Left renal pelvis (tissue), 4 donors: Measurements from ENCODE around the gene STKLD1. TPM values are rescaled to one million over a fixed set of nuclear protein-coding genes. Genes with fewer than 3 reads are reported as not detected.

Experiments
- DNase-seq, 4 donors: peaks; one replicate each; pipeline ENCODE4 v3.0.0-alpha.2; 2013; ENCODE audit warnings: low read depth in 4 of 4, low spot score in 3 of 4
- polyA plus RNA-seq, 4 donors: library from polyadenylated mRNA; unstranded; fragments of 120-200 nt; gene quantifications; one replicate each; pipeline ENCODE4 v1.2.1, GENCODE V29; 2013; ENCODE audit not compliant: insufficient read length in 4 of 4

The STKLD1 gene
- polyA plus RNA-seq, 4 donors = 2.9 to 6.7 (median 4.5) TPM

DNA sequence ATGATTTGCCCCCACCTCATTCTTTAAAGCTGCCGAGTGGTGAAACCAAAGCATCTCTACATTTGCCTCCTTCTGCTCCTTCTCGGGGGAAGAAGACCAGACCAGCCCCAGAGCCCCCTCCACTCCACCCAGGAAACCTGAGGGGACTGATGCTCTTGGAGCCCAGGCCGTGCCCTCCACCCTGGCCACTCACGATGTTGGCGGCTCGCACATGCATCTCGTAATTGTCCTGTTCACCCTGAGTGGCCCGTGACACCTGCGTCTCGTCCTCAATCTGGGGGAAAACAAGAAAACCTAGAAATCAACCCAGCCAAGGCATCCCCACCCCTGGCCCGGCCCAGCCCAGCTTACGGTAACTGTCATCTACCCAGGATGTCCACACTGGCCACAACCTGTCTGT, 31.2 kb upstream of the STKLD1 start:
- no peak for DNase-seq

DNA sequence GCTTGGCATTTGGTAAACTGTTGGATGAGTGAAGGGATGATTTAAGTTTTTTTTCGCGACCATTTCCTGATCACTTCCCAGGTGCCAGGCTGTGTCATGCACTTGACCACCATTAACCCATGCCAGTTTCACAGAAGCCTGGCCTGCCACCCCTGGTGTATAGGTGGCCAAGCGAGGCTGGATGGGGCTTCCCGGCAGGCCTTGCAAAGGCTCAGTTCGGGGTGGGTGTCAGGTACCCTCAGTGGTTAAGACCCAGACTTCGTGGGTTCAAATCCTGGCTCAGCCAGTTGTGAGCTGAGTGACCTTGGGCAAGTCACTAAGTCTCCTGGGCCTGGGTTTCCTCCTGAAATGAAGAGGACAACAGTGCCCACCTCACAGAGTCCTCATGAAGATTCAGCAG, 30.6 kb upstream of the STKLD1 start:
- DNase-seq = no peak

DNA sequence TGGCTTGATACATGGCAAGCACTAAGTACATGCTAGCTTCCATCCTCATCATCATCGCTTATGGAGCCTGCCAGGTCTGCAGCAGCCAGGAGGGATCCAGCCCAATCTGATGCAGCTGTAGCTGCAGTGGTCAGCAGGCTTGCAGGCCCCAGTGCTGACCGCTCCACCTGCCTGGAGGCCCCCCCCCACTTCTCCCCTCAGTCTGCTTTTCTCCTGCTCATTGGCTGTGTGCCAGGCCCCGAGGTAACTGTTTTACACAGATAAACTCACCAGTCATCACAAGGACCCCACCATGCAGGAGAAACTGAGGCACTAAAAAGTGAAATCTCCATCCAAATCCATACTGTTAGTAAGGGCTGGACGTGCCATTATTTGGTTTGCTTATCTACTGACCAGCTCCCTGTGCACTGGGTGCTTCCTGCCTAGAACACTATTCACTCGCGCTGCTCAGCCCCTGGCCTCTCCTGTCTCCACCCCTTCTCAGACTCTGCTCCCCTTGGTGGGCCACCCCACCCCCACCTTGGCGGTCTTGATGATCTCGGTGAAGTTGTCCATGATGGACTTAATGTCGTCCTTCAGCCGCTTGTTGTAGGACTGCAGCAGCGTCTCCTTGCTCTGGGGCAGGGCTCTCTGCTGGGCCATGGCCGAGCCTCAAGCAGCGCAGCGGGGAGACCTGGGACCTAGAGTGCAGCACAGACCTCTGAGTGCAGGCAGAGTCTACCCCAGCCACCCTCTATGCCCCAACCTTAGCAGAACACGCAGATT, 30.0 kb upstream of the STKLD1 start:
- DNase-seq = no peak

DNA sequence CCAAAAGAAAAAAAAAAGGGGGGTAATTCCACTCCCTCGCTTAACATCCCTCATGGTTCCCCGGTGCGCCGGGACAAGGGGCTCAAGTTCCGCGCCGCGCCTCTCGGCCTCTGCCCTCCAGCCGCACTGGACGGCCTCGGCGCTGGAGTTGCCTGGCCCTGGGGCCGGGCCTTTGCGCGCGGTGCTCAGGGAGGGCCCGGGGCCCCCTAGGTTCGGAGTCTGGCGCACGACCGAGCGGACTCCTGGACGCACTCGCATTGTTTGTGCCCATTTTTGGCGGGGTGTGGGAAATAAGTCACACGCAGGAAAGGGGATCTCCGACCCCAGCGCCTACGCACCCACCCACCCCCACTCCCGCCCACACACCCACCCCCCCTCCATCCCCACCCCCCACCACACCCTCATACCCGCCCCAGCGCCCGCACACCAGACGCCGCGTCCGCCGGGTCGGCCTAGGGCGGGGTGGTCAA, 28.6 kb upstream of the STKLD1 start:
- DNase-seq = no peak

DNA sequence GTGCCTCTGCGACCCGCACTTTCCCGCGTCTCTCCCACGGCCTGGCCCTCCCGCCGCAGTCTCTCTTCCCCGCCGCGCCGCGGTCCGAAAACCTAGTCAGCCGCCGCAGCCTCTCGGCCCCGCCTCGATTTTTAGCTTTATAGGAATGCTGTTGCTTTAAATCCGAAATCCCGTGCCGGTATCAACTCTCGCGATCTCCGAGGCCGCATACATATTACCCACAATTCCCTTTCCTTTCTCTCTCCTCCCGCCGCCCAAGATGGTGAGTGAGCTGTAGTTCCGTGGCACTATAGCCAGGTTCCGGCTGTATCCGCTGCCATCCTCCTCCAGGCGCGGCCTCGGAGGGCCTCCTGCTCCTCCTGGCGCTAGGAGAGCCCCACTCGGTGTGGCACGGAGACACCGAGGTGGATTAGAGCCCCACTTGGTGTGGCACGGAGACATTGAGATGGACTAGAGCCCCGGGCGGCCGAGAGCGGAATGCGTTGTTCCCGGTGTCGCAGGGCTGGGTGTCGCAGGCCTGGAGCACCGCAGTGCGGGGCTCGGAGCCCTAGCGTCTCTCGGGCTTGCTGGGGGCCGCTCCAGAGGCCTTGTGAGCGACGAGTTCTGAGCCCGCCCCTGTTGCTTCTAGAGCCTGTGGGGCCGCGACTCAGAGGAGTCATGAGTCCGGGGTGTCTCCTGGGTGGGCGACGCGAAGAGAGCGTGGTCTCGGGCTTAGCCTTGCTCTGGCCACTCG, 28.0 kb upstream of the STKLD1 start, which contains the start of the genes MED22 and RPL7A:
TSS of gene MED22 (minus strand) at position 147 of the 733 bp plus-strand sequence. CDS start 1,469 bp downstream, outside the sequence.
TSS of gene RPL7A (plus strand) at position 234 of the 733 bp plus-strand sequence. CDS start at position 260, 26 bp downstream.
- DNase-seq = peak; percentile 90 to 95 (median 92)

DNA sequence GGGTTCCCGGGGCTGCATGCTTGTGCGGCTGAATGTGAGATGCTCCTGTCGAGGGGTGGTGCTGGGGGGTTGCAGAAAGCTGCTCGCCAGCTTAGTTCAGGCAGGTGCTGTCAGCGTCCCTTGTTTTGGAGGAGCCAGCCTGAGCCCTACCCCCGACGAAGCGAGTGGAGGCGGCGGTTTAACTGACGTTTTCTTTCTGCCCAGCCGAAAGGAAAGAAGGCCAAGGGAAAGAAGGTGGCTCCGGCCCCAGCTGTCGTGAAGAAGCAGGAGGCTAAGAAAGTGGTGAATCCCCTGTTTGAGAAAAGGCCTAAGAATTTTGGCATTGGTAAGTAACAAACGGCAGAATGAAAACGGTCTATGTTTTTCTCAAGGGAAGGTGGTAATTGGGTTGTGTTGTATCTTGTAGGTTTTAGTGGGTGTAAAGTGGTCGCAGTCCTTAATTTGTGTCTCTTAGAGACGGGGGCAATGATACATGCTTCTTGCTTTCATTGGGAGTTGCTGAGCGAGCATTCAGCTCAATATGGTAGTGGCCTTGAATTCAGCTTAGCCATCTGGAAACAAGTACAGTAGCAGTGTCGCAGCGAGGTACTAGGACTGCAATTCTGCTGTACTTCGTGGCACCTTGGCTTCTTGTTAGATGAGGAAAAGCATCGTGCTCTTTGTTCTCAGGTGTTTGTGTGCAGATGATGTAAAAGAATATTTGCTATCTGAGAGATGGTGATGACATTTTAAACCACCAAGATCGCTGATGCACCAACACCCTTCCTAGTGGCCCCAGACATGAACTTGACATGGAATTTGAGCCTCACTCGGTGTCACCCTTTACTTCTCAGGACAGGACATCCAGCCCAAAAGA, 27.2 kb upstream of the STKLD1 start:
- no peak for DNase-seq

DNA sequence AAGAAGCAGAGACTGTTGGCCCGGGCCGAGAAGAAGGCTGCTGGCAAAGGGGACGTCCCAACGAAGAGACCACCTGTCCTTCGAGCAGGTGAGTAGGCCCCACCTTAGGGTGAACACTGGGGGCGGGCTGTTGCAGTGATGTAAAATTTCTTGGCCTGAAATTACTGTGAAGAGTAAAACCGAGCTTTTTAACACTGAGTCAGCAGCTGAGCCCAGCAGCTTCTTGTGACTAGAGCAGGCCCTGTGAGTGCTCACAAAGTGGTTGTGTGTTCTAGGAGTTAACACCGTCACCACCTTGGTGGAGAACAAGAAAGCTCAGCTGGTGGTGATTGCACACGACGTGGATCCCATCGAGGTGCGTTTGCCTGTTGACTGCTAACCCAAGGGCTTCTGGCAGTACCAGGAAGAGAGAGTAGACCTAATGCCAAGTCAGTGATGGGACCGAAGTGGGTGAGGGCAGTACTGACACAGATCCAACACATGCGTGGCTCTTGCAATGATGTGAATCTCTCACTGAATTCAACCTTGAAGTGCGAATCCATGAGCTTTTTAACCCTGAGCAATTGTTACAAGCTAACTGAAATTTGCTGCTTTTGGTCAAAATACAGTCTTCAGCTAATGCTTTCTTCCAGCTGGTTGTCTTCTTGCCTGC, 26.1 kb upstream of the STKLD1 start:
- no peak for DNase-seq

DNA sequence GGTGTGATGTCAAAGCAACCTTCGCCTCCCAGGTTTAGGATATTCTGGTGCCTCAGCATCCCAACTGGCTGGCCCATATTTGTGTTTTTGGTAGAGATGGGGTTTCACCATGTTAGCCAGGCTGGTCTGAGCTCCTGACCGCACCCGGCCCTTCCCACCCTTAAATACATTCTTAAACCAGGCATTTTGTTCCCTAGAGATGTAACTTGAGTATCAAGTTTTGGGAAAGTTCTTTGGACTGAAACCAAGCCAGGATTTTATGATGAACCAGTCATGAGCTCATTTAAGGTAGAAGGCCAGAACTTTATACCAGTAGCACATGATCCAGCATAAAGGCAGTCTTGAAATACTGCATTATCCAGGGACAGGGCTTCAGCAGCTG, 24.6 kb upstream of the STKLD1 start:
- DNase-seq = no peak

DNA sequence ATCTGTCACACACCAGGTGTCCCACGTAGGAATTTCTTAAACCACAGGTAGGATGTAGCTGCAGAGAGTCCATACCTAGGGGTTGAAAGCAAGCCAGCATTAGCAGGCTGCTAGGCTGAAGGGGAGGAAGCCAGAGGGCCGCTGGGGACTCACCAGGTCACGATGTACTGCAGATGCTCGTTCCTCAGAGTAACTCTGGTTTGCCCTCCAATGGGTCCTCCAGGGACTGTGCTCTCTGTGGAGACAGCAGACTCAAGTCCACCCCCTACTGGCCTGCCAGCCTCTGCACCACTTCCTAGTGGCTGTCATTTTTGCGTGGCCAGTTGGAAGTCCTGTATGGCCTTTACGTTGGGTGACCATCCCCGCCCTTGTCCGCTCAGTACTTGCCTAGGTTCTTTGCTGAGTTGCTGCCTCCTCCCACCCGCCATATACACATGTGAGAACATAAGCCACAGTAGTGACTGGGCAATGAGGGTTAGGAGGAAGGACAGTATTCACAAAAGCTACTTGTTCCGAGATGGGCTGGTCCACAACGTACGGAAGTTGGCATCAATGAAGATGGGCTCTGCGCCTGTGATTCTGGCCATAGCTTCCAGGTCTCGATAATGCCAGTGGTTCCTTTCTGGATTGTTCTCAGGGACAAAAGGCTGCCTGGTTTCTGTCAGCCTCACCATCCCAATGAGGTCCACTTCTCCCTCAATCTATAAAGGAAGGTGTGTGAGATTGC, 24.1 kb upstream of the STKLD1 start:
- no peak for DNase-seq

DNA sequence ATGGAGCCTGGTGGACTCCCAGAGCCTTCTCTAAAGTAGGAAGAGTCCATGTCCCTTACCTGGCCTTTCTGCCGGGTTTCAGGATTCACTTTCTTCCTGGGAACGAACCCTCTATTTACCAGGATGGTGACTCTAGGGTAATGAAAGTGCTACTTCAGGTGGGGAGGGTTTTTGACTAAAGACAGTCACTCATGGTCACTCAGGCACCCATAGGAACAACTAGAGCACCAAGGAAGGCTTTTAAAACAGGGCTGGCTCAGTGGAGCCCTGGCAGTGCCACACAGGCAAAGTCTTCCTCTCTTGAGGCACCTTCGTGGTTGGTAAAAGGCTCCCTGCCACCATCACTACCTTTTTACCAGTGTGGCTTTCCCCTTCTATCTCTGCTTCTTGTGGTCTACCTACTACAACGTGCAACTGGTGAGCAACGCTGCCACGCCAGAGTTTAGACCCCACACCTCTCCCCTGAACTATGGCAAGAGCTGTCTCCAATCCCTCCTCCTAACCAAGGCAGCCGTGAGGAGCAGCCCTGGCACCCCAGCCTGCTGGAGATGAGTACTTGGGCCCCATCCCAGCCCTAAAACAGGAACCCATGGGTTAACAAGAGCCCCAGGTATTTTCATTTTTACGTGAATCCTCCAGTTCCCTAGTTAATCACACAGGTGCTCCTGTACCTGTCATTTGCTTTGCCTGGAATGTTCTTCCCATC, 23.4 kb upstream of the STKLD1 start:
- DNase-seq = no peak

DNA sequence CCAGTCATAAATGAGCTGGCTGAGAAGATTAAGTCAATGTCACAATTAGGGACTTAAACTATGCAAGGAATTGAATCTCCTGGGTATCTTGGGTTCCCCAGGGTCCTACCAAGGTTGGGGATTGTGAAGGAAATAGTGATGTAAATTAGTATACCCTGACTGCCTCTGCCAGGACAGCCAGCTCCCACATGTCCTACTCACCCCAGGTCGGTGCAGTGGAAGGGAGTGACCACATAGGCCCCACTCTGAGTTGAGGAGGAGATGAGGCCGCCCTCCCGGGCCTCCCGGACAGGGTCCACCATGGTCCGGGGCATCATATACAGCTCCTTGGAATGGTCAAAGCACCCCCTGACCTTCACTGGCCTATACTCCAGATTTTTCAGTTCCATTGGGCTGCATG, 22.6 kb upstream of the STKLD1 start:
- DNase-seq = no peak

DNA sequence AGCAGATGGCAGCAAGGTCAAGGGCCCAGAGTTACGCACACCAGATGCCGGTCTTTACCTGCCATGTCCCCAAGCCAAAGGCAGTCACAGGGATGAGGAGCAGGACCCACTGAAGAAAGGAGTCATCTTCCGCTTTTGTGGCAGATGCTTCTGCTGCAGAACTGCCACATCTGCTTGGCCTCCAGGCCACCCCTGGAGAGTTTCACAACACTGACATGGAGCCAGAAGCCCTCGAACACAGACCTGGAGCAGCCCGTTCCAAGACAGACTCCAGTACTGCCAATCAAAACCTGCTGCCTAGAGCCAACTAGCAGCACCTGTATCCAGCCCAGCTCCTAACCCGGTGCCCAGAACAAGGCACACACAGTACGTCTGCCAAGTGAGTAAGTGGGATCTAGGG, 21.4 kb upstream of the STKLD1 start:
- DNase-seq = no peak

DNA sequence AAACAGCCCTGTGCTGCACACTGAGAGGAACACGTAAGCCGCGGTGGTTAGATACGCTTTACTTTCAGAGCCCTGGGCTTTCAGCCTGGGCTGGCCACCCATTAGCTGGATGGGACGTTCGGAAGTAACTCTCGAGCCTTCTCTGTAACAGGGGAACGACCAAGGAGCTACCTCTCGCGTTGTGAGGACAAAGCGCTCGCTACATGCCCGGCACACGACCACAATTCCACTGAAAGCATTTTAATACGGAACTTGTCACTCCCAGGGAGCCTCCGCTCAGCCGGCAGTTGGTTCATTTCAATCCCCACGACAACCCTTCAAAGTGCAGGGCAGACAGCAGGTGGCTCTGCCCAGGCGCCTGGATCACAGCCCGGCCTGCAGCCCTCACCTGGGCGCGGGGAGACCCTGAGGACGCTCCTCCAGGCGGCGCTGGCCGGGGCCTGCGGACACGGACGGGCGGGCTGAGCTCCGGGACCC, 20.2 kb upstream of the STKLD1 start:
- no peak for DNase-seq

DNA sequence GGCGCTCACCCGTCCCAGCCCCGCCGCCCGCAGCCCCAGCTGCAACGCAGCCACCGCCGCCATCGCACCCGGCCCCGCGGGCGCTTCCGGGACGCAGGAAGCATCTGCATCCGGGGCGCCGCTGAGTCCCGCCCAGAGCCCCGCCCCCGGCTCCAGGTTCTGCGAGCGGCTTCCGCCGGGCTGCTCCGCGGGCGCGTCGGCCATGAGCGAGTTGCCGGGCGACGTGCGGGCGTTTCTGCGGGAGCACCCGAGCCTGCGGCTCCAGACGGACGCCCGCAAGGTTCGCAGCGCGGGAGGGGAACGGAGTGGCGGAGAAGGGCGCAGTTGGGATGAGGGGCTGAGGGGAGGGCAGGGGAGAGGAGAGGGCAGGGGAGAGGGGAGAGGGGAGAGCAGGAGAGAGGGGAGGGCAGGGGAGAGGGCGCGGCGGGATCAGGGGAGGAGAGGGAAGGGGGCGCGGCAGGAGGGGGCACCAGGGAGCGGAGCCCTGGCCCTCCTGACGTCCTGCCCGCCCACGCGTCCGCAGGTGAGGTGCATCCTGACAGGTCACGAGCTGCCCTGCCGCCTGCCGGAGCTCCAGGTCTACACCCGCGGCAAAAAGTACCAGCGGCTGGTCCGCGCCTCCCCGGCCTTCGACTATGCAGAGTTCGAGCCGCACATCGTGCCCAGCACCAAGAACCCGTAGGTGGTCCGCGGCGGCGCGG, 19.6 kb upstream of the STKLD1 start, which contains the start of the genes SURF1 and SURF2:
TSS of gene SURF1 (minus strand) at position 97 of the 701 bp plus-strand sequence. CDS start at position 63, 34 bp downstream.
TSS of gene SURF2 (plus strand) at position 160 of the 701 bp plus-strand sequence. CDS start at position 203, 43 bp downstream.
- peak in 1 of 4 donors; percentile 69 for DNase-seq

DNA sequence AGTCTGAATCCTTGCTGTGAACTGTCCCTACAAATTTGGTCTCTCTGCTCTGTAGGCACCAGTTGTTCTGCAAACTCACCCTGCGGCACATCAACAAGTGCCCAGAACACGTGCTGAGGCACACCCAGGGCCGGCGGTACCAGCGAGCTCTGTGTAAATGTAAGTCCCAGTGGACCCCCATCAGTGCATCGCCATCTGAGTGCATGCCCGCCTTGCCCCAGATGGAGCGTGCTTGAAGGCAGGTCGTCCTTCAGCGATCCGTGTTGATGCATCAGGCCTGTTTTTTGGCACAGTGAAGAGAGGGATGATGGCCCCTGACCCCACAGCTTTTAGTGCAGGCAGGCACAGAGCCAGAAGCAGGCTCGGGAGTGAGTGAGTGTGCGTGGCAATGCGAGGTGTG, 18.5 kb upstream of the STKLD1 start:
- no peak for DNase-seq

DNA sequence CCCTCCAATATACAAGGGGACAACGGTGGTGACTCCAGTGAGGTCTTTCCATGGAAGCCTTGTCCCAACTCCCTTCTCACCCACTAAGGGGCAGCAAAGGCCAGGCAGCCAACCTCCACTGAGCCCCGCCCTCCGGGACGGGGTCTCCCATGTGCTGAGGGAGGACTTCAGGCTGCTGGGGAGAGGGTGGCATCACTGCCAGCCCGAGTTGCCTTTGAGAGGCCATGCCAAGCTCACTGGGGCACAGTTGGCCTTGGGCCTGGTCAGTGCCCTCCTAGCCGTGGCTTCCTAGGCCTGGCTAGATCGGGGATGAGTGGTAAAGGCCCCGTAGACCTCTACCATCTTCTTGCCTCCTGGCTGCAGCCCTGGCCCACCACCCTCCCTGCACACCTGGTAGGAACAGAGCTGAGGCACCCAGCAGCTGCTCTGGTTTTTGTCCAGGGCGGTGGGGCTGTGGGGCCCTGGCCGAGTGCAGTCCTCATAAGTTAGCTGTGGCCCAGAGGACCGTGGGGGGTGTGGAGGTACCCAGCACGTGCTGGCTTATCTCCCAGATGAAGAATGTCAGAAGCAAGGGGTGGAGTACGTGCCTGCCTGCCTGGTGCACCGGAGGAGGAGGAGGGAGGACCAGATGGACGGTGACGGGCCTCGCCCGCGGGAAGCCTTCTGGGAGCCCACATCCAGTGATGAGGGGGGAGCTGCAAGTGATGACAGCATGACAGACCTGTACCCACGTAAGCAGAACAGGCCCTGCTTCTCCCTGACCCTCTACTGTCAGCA, 16.6 kb upstream of the STKLD1 start:
- DNase-seq = no peak
